SK-N-SH (cell line): Measurements from ENCODE around the gene BRAF. TPM values are rescaled to one million over a fixed set of nuclear protein-coding genes. Genes with fewer than 3 reads are reported as not detected.

Experiments
- CTCF ChIA-PET: fragments of 300-600, 350-600 bp; formaldehyde crosslinking; extraction: SDS; loops from one replicate; lab custom pipeline; 2021; lab: Yijun Ruan, JAX
- POLR2A ChIA-PET: fragments of 350-600 bp; sonication (Branson Sonifier 250); formaldehyde crosslinking; extraction: SDS; loops from one replicate; lab custom pipeline; 2020; ENCODE audit warnings: antibody characterized with exemption, inconsistent platforms; lab: Yijun Ruan, JAX
- DNase-seq: peaks from one replicate; pipeline ENCODE4 v3.0.0; 2012
- H2AFZ ChIP-seq: fragments of 200-600 bp; sonication (generic); 2 replicates; pipeline ENCODE4 v1.8.1; 2016; ENCODE audit warnings: antibody characterized with exemption, mild to moderate bottlenecking, low read depth
- H3F3A ChIP-seq: fragments of 200-600 bp; sonication (generic); replicated peaks from 2 replicates; pipeline ENCODE3; 2016; ENCODE audit warnings: antibody characterized with exemption, mild to moderate bottlenecking; ENCODE audit not compliant: insufficient read depth
- H3K27ac ChIP-seq, 2 experiments: fragments of 200-500 bp in 1 of 2; fragments of 200-600 bp in 1 of 2; sonication (Bioruptor generic) in 1 of 2; sonication (generic), shearing (Covaris generic) in 1 of 2; 2 replicates each; pipeline versions ENCODE4 v1.5.1 to v1.6.1; 2014 to 2016; ENCODE audit warnings: low read depth in 2 of 2, inconsistent platforms in 1 of 2, low read length in 1 of 2, mild to moderate bottlenecking in 1 of 2, mixed read lengths in 1 of 2
- H3K27me3 ChIP-seq: fragments of 200-600 bp; sonication (generic), shearing (Covaris generic); 2 replicates; pipeline ENCODE4 v1.6.1; 2016; ENCODE audit warnings: mixed run types; ENCODE audit not compliant: insufficient read depth
- H3K36me3 ChIP-seq, 2 experiments: fragments of 200-500 bp in 1 of 2; fragments of 200-600 bp in 1 of 2; sonication (Bioruptor generic) in 1 of 2; sonication (generic) in 1 of 2; replicated peaks in 1 of 2; 2 replicates each; pipeline versions ENCODE3 to v1.5.1; 2014 to 2016; ENCODE audit warnings: low read length in 1 of 2, mild to moderate bottlenecking in 1 of 2; ENCODE audit not compliant: insufficient read depth in 2 of 2, control insufficient read depth in 1 of 2
- H3K4me1 ChIP-seq, 2 experiments: fragments of 200-500 bp in 1 of 2; fragments of 200-600 bp in 1 of 2; sonication (Bioruptor generic) in 1 of 2; sonication (generic), shearing (Covaris generic) in 1 of 2; 2 replicates each; pipeline versions ENCODE4 v1.5.1 to v1.6.1; 2014 to 2016; ENCODE audit warnings: low read depth in 1 of 2, low read length in 1 of 2, mixed run types in 1 of 2; ENCODE audit not compliant: insufficient read depth in 2 of 2, control insufficient read depth in 1 of 2
- H3K4me2 ChIP-seq: fragments of 200-600 bp; sonication (generic), shearing (Covaris generic); 2 replicates; pipeline ENCODE4 v1.6.1; 2017; ENCODE audit warnings: mixed run types
- H3K4me3 ChIP-seq, 2 experiments: fragments of 200-500 bp in 1 of 2; fragments of 200-600 bp in 1 of 2; sonication (Bioruptor generic) in 1 of 2; sonication (generic), shearing (Covaris generic) in 1 of 2; 2 replicates each; pipeline versions ENCODE4 v1.5.1 to v1.8.1; 2014 to 2016; ENCODE audit warnings: low read depth in 2 of 2, inconsistent platforms in 1 of 2, low read length in 1 of 2, mild to moderate bottlenecking in 1 of 2, mixed read lengths in 1 of 2, moderate library complexity in 1 of 2
- H3K79me2 ChIP-seq: fragments of 200-600 bp; sonication (generic); 2 replicates; pipeline ENCODE4 v1.8.1; 2017; ENCODE audit warnings: mild to moderate bottlenecking; ENCODE audit not compliant: insufficient read depth
- H3K9ac ChIP-seq: fragments of 200-600 bp; sonication (generic); 2 replicates; pipeline ENCODE4 v1.6.1; 2017; ENCODE audit warnings: mixed run types
- H3K9me2 ChIP-seq: fragments of 200-600 bp; sonication (generic); 2 replicates; pipeline ENCODE4 v1.6.1; 2017; ENCODE audit warnings: mixed run types
- H3K9me3 ChIP-seq: fragments of 200-600 bp; sonication (generic); 2 replicates; pipeline ENCODE4 v1.6.1; 2017; ENCODE audit warnings: mixed run types, mild to moderate bottlenecking, moderate library complexity
- H4K20me1 ChIP-seq: fragments of 200-600 bp; sonication (generic); 2 replicates; pipeline ENCODE4 v1.6.1; 2017; ENCODE audit warnings: mild to moderate bottlenecking, mixed run types; ENCODE audit not compliant: insufficient read depth
- EP300 ChIP-seq, 2 experiments: IDR thresholded peaks; 2 replicates each; pipeline versions ENCODE4 v1.4.0 to v1.6.1; 2012; ENCODE audit warnings: borderline replicate concordance in 1 of 2, low read depth in 1 of 2, low read length in 1 of 2
- FOSL2 ChIP-seq: IDR thresholded peaks from 2 replicates; pipeline ENCODE4 v1.4.0; 2012; ENCODE audit warnings: low read depth, mild to moderate bottlenecking, moderate library complexity, borderline replicate concordance
- JUND ChIP-seq: IDR thresholded peaks from 2 replicates; pipeline ENCODE4 v1.4.0; 2012
- MEF2A ChIP-seq: IDR thresholded peaks from 2 replicates; pipeline ENCODE4 v1.4.0; 2012; ENCODE audit warnings: low read depth, borderline replicate concordance
- MXI1 ChIP-seq: IDR thresholded peaks from 2 replicates; pipeline ENCODE4 v1.6.1; 2012; ENCODE audit warnings: mild to moderate bottlenecking, low read depth, low read length, improper control_type of control experiment
- NRF1 ChIP-seq: IDR thresholded peaks from 2 replicates; pipeline ENCODE4 v1.6.1; 2012; ENCODE audit warnings: low read depth, mild to moderate bottlenecking, low read length
- RXRA ChIP-seq: IDR thresholded peaks from 2 replicates; pipeline ENCODE4 v1.4.0; 2012; ENCODE audit warnings: low read depth, mild to moderate bottlenecking, borderline replicate concordance
- TAF1 ChIP-seq: IDR thresholded peaks from 2 replicates; pipeline ENCODE4 v1.6.1; 2012; ENCODE audit warnings: low read depth, mild to moderate bottlenecking, low read length, moderate library complexity, borderline replicate concordance
- TEAD4 ChIP-seq: IDR thresholded peaks from 2 replicates; pipeline ENCODE4 v1.4.0; 2012; ENCODE audit warnings: mild to moderate bottlenecking, borderline replicate concordance; ENCODE audit not compliant: insufficient read depth
- YY1 ChIP-seq: IDR thresholded peaks from 2 replicates; pipeline ENCODE4 v1.4.0; 2012; ENCODE audit warnings: low read depth, mild to moderate bottlenecking
- WGBS: methylation state at CpG from one replicate; pipeline ENCODE4 v1.1.6; 2017; ENCODE audit warnings: low lambda C conversion rate; 5-methylcytosine and 5-hydroxymethylcytosine counted together
- polyA plus RNA-seq, 3 experiments: library from polyadenylated mRNA; depleted of rRNA; stranded (reverse); fragments of >200 nt; gene quantifications; 2 replicates each; pipeline ENCODE4 v1.2.3, GENCODE V29; 2012
- TF ChIP-seq, protein P1 (sequence below): fragments of 150-350 bp; IDR thresholded peaks from 2 replicates; pipeline ENCODE4 v1.6.1; 2017; ENCODE audit warnings: antibody characterized with exemption, low read length, low read depth, borderline replicate concordance
- TF ChIP-seq, protein P2 (sequence below): fragments of 200-600 bp; sonication (generic); IDR thresholded peaks from 2 replicates; pipeline ENCODE4 v1.6.1; 2017; ENCODE audit warnings: antibody characterized with exemption, mild to moderate bottlenecking, moderate library complexity
- TF ChIP-seq, protein P3 (sequence below): IDR thresholded peaks from 2 replicates; pipeline ENCODE4; 2012
- TF ChIP-seq, protein P4 (sequence below): IDR thresholded peaks from 2 replicates; pipeline ENCODE4 v1.4.0; 2012; ENCODE audit warnings: low read depth
- TF ChIP-seq, protein P5 (sequence below): IDR thresholded peaks from 2 replicates; pipeline ENCODE4 v1.4.0; 2012; ENCODE audit warnings: low read depth, borderline replicate concordance

The BRAF gene
- polyA plus RNA-seq, 1 of the 3 experiments (the other 2 are of a cell fraction): 5.2 TPM

DNA sequence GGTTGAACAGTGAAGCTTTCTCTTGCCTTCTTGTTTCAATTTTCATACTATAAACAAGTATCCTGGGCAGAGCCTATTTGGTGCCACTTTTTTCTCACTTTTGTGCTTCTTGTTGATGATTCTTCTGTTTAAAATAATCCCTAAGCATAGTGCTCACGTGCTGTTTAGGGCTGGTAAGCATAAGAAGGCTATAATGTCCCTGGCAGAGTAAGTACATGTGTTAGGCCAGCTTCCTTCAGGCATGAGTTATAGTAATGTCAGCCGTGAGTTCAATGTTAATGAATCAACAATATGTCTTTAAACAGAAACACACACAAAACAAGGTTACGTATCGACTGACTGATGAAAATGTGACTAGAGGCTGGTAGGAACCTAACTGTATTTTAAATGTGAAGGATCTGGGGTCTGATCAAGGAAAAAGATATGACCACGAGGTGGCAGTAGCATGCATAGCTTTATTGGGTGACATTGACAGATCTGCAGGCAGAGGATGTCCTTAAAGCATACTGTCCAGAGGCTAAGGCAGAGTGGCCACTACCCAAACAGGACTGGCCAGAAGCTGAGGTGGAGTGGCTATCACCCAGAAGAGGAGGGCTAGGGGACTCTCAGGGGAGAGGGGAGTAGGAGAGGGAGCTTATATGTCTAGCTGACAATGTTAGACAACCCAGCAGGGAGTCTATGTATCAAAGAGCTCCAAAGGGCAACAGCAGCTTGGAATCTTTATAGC is 113.7 kb downstream of the BRAF start (continued):
- TF ChIP-seq, protein P1, sequence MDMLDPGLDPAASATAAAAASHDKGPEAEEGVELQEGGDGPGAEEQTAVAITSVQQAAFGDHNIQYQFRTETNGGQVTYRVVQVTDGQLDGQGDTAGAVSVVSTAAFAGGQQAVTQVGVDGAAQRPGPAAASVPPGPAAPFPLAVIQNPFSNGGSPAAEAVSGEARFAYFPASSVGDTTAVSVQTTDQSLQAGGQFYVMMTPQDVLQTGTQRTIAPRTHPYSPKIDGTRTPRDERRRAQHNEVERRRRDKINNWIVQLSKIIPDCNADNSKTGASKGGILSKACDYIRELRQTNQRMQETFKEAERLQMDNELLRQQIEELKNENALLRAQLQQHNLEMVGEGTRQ: 0 out of 2 replicates have a peak, but pooled peaks have one; percentile 3
- TF ChIP-seq, protein P2, sequence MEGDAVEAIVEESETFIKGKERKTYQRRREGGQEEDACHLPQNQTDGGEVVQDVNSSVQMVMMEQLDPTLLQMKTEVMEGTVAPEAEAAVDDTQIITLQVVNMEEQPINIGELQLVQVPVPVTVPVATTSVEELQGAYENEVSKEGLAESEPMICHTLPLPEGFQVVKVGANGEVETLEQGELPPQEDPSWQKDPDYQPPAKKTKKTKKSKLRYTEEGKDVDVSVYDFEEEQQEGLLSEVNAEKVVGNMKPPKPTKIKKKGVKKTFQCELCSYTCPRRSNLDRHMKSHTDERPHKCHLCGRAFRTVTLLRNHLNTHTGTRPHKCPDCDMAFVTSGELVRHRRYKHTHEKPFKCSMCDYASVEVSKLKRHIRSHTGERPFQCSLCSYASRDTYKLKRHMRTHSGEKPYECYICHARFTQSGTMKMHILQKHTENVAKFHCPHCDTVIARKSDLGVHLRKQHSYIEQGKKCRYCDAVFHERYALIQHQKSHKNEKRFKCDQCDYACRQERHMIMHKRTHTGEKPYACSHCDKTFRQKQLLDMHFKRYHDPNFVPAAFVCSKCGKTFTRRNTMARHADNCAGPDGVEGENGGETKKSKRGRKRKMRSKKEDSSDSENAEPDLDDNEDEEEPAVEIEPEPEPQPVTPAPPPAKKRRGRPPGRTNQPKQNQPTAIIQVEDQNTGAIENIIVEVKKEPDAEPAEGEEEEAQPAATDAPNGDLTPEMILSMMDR: peak; percentile 95
- TF ChIP-seq, protein P3, sequence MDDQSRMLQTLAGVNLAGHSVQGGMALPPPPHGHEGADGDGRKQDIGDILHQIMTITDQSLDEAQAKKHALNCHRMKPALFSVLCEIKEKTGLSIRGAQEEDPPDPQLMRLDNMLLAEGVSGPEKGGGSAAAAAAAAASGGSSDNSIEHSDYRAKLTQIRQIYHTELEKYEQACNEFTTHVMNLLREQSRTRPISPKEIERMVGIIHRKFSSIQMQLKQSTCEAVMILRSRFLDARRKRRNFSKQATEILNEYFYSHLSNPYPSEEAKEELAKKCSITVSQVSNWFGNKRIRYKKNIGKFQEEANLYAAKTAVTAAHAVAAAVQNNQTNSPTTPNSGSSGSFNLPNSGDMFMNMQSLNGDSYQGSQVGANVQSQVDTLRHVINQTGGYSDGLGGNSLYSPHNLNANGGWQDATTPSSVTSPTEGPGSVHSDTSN: peak; percentile 91
- TF ChIP-seq EP300 (IDR thresholded peaks at IDR 0.05; ENCODE audit: borderline replicate concordance in 1 of 2, low read depth in 1 of 2, low read length in 1 of 2) (0 out of 4 replicates have a peak, but pooled peaks of 1 of the 2 experiments have one; percentile 11), JUND (no peak)
- TF ChIP-seq, protein P4, sequence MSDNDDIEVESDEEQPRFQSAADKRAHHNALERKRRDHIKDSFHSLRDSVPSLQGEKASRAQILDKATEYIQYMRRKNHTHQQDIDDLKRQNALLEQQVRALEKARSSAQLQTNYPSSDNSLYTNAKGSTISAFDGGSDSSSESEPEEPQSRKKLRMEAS: no peak
- TF ChIP-seq, all 33 proteins: peak for 10

DNA sequence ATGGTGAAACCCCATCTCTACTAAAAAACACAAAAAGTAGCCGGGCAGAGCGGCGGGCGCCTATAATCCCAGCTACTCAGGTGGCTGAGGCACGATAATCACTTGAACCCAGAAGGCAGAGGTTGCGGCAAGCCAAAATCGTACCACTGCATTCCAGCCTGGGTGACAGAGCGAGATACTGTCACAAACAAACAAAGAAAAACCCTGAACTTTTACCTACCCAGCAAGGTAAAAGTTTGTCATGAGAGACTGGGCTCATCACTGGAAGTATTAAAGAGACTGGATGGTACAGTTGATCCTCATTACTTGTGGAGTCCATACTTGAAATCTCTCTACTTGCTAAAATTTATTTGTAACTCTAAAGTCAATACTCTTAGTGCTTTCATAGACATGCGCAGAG is 114.3 kb downstream of the BRAF start:
- no peaks in the 10 kb centered on the region for H3K9me2 ChIP-seq
- H3K79me2 ChIP-seq: peaks cover 9% of the 10 kb centered on the region; the same call in 1 of the 2 replicates
- DNase-seq: no peak
- no peak overlapping the region for H3K4me2 ChIP-seq
- peaks cover 0 to 7% of the 10 kb centered on the region in 2 experiments; a peak in 2 of 4 replicates for H3K4me1 ChIP-seq
- H3K4me3 ChIP-seq: no peak overlapping the region
- H4K20me1 ChIP-seq: peaks cover 5% of the 10 kb centered on the region; the same call in 1 of the 2 replicates
- peaks cover 14 to 18% of the 10 kb centered on the region in 2 experiments for H3K36me3 ChIP-seq
- H3K27me3 ChIP-seq: no peaks in the 10 kb centered on the region
- no peak for TF ChIP-seq MEF2A
- TF ChIP-seq RXRA: no peak
- no peak for TF ChIP-seq NRF1
- TF ChIP-seq YY1: no peak
- TF ChIP-seq, protein P5, sequence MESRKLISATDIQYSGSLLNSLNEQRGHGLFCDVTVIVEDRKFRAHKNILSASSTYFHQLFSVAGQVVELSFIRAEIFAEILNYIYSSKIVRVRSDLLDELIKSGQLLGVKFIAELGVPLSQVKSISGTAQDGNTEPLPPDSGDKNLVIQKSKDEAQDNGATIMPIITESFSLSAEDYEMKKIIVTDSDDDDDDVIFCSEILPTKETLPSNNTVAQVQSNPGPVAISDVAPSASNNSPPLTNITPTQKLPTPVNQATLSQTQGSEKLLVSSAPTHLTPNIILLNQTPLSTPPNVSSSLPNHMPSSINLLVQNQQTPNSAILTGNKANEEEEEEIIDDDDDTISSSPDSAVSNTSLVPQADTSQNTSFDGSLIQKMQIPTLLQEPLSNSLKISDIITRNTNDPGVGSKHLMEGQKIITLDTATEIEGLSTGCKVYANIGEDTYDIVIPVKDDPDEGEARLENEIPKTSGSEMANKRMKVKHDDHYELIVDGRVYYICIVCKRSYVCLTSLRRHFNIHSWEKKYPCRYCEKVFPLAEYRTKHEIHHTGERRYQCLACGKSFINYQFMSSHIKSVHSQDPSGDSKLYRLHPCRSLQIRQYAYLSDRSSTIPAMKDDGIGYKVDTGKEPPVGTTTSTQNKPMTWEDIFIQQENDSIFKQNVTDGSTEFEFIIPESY: no peak
- no peak for TF ChIP-seq MXI1
- TF ChIP-seq FOSL2: no peak
- TF ChIP-seq TAF1: no peak
- TF ChIP-seq, protein P1: no peak
- no peak for TF ChIP-seq TEAD4
- H2AFZ ChIP-seq: no peak overlapping the region
- H3K27ac ChIP-seq: no peak overlapping the region
- 93% methylated on average over 9 of the region's 9 CpGs for WGBS
- POLR2A ChIA-PET: interaction anchor here (1.2 to 1.5 kb wide), 3 partner anchors 114 to 204 kb away, joined by 5 to 15 read pairs (median 10); partner anchors contain the start of genes BRAF and MRPS33
- no peak overlapping the region for H3K9ac ChIP-seq
- CTCF ChIA-PET: interaction anchor here (0.5 to 6.5 kb wide), 59 partner anchors 10 to 839 kb away, joined by 3 to 177 read pairs (median 6); partner anchors contain the start of genes BRAF, MRPS33 and NDUFB2
- peaks cover 5% of the 10 kb centered on the region for H3F3A ChIP-seq
- H3K9me3 ChIP-seq: no peaks in the 10 kb centered on the region
